Measurements from ENCODE around the gene ADAMTS9. TPM values are rescaled to one million over a fixed set of nuclear protein-coding genes. Genes with fewer than 3 reads are reported as not detected.

Gene ADAMTS9
- total RNA-seq, 2 donors from 2014 or later: 30.0 to 31.0 TPM

GRCh38 chr3:64650715-64651114 lies 37.1 kb downstream of the ADAMTS9 start:
- Histone ChIP-seq H3K4me3 (no peak overlapping the region), H3K27me3 (replicated peaks; ENCODE audit: insufficient read depth) (no peaks in the 10 kb centered on the region), H3K27ac (no peak overlapping the region), H3K36me3 (no peaks in the 10 kb centered on the region), H3K4me1 (replicated peaks) (no peaks in the 10 kb centered on the region), H3K9me3 (no peaks in the 10 kb centered on the region)
- WGBS: 89% methylated on average over 1 of the region's 1 CpG
- TF ChIP-seq CTCF (IDR thresholded peaks at IDR 0.05): no peak
- no peak for TF ChIP-seq POLR2AphosphoS5 (IDR thresholded peaks at IDR 0.05)
- no peak for TF ChIP-seq POLR2A (IDR thresholded peaks at IDR 0.05)
- no peak for DNase-seq (ENCODE audit: low spot score)
- intact Hi-C loops (cut with DNase I): no loop called here

- intact Hi-C loops (cut with DNase I): no loop called here
- no peaks in the 10 kb centered on the region for H3K4me1 ChIP-seq (replicated peaks)
- H3K27ac ChIP-seq: no peak overlapping the region
- TF ChIP-seq POLR2AphosphoS5 (IDR thresholded peaks at IDR 0.05) (no peak), POLR2A (IDR thresholded peaks at IDR 0.05) (no peak), CTCF (IDR thresholded peaks at IDR 0.05) (no peak)
- 73% methylated on average over 9 of the region's 9 CpGs for WGBS
- no peaks in the 10 kb centered on the region for H3K36me3 ChIP-seq
- DNase-seq (ENCODE audit: low spot score): no peak
- no peak overlapping the region for H3K4me3 ChIP-seq
- H3K9me3 ChIP-seq: no peaks in the 10 kb centered on the region
- H3K27me3 ChIP-seq (replicated peaks; ENCODE audit: insufficient read depth): no peaks in the 10 kb centered on the region
These were observed 37.6 kb downstream of the ADAMTS9 start for GRCh38 chr3:64650096-64650622.

DNA sequence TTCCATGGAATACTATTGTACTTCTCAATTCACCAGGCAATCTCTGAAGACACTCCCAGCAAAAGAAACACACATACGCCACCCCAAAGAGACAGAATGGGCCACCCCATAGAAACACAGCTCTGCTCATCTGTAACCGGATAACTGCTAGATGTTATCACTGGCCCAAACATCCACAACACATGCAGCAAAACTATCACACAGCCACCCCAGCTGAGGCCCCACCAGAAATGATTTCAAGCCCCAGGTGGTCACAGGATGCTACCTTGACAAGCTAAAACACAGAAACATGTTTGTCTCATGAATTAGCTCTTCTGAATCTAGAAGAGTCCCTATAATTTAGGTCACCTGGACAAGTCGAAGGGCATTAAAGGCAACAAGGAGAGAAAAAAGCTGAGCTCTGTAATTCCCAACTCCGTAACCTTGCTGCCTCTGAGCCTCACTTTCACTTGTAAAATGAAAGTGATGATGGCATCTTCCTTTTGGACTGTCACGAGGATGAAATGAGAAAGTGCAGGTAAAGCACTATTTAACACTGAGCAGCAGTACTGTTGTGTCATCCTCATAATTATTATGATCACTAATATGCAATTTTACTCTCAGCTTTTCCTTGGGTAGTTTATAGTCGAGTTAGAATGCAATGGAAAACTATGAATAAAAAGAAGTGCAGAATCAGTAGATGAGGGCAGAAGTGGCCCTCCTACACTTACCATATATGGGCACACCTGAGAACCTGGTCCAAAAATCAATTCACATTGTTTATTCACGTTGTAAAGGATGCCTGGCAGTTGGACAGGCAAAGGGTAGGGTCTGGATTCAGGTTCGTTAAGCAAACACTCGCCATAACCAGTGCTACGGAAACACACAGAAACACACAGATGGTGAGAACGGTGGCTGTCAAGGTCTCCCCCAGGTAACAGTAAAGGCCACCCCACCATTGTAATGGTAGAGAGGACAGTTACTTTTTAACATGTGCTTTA lies 38.6 kb downstream of the ADAMTS9 start:
- Histone ChIP-seq H3K4me3 (no peak overlapping the region), H3K27me3 (replicated peaks; ENCODE audit: insufficient read depth) (no peaks in the 10 kb centered on the region), H3K27ac (no peak overlapping the region), H3K36me3 (no peaks in the 10 kb centered on the region), H3K4me1 (replicated peaks) (no peaks in the 10 kb centered on the region), H3K9me3 (no peaks in the 10 kb centered on the region)
- intact Hi-C loops (cut with DNase I): no loop called here
- DNase-seq (ENCODE audit: low spot score): no peak
- WGBS: 57% methylated on average over 11 of the region's 11 CpGs
- TF ChIP-seq POLR2AphosphoS5 (IDR thresholded peaks at IDR 0.05): no peak
- no peak for TF ChIP-seq CTCF (IDR thresholded peaks at IDR 0.05)
- no peak for TF ChIP-seq POLR2A (IDR thresholded peaks at IDR 0.05)

GRCh38 chr3:64647825-64648224 lies 40.0 kb downstream of the ADAMTS9 start:
- no peak overlapping the region for H3K4me3 ChIP-seq
- intact Hi-C loops (cut with DNase I): no loop called here
- no peak for TF ChIP-seq POLR2A (IDR thresholded peaks at IDR 0.05)
- no peak for TF ChIP-seq CTCF (IDR thresholded peaks at IDR 0.05)
- TF ChIP-seq POLR2AphosphoS5 (IDR thresholded peaks at IDR 0.05): no peak

More at GRCh38 chr3:64647825-64648224, 40.0 kb downstream of the ADAMTS9 start:
- 88% methylated on average over 7 of the region's 7 CpGs for WGBS
- Histone ChIP-seq H3K4me1 (replicated peaks) (no peaks in the 10 kb centered on the region), H3K27me3 (replicated peaks; ENCODE audit: insufficient read depth) (no peaks in the 10 kb centered on the region), H3K9me3 (no peaks in the 10 kb centered on the region), H3K27ac (no peak overlapping the region), H3K36me3 (no peaks in the 10 kb centered on the region)
- DNase-seq (ENCODE audit: low spot score): no peak

Data from prostate gland (tissue), 2 donors.